GM21786 (cell line): Measurements from ENCODE around the gene TRAF4.
"Not testable (repeated sequence)": the region's sequence is repeated elsewhere in the genome, so short reads cannot be mapped to it uniquely, and the experiment has no call there.

Experiments used
- ATAC-seq: cut with Tn5 transposase; IDR thresholded peaks from one replicate; pipeline ENCODE4 v1.9.1; 2021; ENCODE audit not compliant: unreplicated experiment

Gene TRAF4

GRCh38 chr17:28728364-28729200 lies 15.2 kb upstream of the TRAF4 start, which contains the start of gene NEK8:
NEK8 (plus strand) TSS chr17:28728788; CDS start chr17:28728814, 26 bp downstream.
- ATAC-seq = peak; percentile 28

- no peak for ATAC-seq
Measured at GRCh38 chr17:28729950-28730330, 13.9 kb upstream of the TRAF4 start.

- no peak for ATAC-seq
Measured at GRCh38 chr17:28733346-28733745, 10.5 kb upstream of the TRAF4 start.

GRCh38 chr17:28734712-28735241 lies 9.0 kb upstream of the TRAF4 start:
- no peak for ATAC-seq

GRCh38 chr17:28735242-28735722 lies 8.5 kb upstream of the TRAF4 start:
- no peak for ATAC-seq

GRCh38 chr17:28735913-28736769 lies 7.7 kb upstream of the TRAF4 start:
- not testable (repeated sequence) for ATAC-seq

- no peak for ATAC-seq
Measured at GRCh38 chr17:28737316-28737715, 6.5 kb upstream of the TRAF4 start.

- ATAC-seq = no peak
Measured at GRCh38 chr17:28737770-28738679, 5.8 kb upstream of the TRAF4 start.

- ATAC-seq = no peak
Measured at GRCh38 chr17:28738680-28739384, 5.0 kb upstream of the TRAF4 start.

GRCh38 chr17:28740406-28741357 lies 3.1 kb upstream of the TRAF4 start:
- ATAC-seq = no peak

- no peak for ATAC-seq
Measured at GRCh38 chr17:28741358-28742349, 2.2 kb upstream of the TRAF4 start.

- no peak for ATAC-seq
Measured at GRCh38 chr17:28744104-28744971, 527 bp downstream of the TRAF4 start.

GRCh38 chr17:28744972-28745785 lies 1.4 kb downstream of the TRAF4 start:
- no peak for ATAC-seq

GRCh38 chr17:28745786-28746411 lies 2.1 kb downstream of the TRAF4 start:
- no peak for ATAC-seq

GRCh38 chr17:28746611-28747050 lies 2.8 kb downstream of the TRAF4 start:
- no peak for ATAC-seq
